HG02885 (cell line): ENCODE results near the gene TBC1D10A.

Source experiments
- ATAC-seq: cut with Tn5 transposase; IDR thresholded peaks from one replicate; pipeline ENCODE4 v1.9.1; 2021; ENCODE audit warnings: mild to moderate bottlenecking; ENCODE audit not compliant: unreplicated experiment, poor library complexity

The TBC1D10A gene

GRCh38 chr22:30305519-30305905 is 21.2 kb downstream of the TBC1D10A start:
- no peak for ATAC-seq

- no peak for ATAC-seq
Measured at GRCh38 chr22:30304495-30305244, 22.1 kb downstream of the TBC1D10A start.

DNA sequence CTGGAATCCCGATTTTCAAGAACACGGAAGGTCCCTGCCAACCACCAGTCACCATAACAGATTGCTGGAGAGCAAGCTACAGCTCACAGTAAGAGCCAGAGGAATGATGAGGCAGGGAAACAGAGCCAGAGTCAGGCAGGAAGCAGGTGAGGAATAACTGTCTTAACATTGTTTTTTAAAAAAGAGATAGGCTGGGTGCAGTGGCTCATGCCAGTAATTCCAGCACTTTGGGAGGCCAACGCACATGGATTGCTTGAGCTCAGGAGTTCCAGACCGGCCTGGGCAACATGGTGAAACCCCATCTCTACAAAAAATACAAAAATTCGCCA is 24.0 kb downstream of the TBC1D10A start:
- ATAC-seq, result no peak

GRCh38 chr22:30301995-30302809 is 24.5 kb downstream of the TBC1D10A start:
- ATAC-seq, result no peak

DNA sequence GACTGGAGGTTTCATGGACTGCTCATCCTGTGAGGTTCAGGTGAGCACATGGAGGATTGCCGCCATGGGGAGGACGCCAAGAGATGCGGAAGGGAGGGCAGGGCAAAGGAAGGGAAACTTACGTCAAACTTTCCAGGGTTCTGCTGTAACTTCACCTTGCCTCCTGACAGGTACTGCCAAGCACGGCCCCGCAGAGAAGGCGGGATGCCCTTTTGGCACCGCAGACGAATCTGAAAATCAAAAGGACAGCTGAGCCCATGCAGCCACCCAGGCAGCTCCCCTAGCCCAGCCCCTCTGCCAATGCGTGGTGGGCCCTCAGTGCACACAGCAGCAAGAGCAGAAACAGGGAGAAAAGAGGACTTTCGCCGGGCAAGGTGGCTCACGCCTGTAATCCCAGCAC is 27.4 kb downstream of the TBC1D10A start:
- ATAC-seq, result no peak

- ATAC-seq, result no peak
Measured at GRCh38 chr22:30297991-30298701, 28.6 kb downstream of the TBC1D10A start.

GRCh38 chr22:30297276-30297990 is 29.3 kb downstream of the TBC1D10A start:
- ATAC-seq, result no peak

GRCh38 chr22:30296833-30297232 is 29.9 kb downstream of the TBC1D10A start:
- ATAC-seq, result no peak

DNA sequence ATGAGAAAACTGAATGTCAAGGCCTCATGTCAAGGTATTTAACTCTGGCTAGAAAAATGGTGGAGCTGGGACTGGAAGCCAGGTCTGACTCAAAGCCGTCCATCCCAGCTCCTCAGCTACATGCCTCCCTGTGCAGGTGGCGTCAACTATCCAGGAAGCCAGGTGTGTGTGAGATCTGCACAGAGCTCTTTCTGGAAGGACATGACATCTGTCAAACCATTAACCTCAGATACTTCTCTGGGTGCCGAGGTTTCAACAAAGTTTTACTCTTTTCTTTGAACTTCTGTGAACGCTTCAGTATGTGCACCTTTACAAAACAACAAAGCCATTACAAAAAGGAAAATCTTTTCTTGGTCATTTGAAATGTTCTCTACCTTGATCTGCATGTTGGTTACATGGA is 30.4 kb downstream of the TBC1D10A start:
- no peak for ATAC-seq

DNA sequence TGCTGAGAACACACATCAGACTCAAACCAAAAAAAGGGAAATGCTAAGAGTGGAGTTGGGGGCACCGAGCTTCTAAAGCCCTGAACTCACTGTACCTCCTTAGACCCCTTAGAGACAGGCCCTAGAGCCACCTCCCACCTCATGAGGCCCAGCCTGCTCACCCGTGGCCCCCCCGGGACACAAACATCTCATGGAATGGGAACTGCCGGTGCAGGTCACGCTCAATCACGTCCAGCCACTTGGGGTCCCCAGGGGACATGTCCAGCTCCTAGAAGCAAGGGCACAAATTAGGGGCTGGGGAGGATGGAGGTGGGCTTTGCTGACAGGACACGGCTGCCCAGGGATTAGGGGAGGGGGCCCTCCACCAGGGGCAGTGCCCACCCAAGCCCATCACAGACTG is 31.2 kb downstream of the TBC1D10A start:
- no peak for ATAC-seq

- ATAC-seq, result no peak
Measured at GRCh38 chr22:30294830-30295229, 31.9 kb downstream of the TBC1D10A start.

DNA sequence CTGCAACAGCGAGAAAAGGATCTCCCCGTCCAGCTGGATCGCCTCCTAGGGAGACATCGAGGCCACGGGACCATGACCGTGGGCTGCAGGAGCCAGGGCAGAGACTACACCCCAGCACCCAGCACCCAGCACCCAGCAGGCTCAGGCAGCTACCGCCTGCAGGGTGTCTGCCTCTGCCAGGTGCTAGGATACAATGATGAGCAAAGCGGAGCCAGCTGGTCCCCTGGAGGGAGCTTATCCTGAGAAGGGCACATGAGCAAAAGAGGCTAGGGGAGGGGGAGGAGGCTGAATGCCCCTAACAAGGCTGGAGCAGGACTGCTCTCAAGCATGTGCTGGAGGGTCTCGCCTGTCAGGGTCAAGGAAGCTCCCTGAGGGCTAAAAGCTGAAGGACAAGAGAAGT is 32.7 kb downstream of the TBC1D10A start:
- no peak for ATAC-seq

- no peak for ATAC-seq
Measured at GRCh38 chr22:30293026-30293425, 33.7 kb downstream of the TBC1D10A start.

DNA sequence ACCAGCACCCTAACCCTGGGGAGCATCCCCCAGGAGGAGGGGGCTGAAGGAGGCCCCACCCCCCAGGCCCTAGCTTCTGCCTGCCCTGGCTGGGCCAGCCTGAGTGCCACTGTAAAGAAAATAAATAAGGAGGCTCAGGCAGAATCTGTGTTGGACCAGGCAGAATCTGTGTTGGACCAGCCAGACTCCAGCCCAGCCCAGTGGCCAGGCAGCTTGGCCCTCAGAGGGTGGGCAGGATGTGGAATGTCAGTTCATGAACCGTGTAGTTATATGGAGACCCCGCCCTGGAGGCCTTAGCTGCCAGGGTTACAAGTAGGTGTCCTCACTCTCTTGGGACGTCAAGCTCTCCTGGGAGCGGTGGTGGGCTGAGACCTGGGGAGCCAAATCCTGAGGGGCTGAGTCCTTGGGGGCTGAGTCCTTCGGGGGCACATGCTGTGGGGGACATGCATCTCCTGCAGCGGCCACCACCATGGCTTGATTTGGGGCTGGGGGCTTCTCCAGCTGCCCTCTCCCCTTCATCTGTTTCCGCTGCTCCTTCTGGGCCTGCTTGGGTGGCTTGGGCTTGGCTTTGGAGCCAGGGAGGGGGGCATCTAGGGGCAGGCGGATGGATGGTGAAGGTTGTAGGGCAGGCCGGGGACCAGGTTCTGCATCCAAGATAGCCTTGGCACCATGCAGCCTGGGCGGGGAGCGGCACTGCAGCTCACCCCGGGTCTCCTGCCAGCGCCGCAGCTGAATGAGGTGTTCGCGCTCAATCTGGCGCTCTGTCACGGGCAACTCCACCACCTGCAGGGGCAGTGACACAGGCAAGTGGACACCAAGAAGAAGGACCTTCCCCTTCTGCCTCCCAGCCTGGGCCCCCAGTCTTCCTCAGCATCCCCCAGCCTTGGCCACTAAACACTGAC is 34.4 kb downstream of the TBC1D10A start:
- no peak for ATAC-seq

DNA sequence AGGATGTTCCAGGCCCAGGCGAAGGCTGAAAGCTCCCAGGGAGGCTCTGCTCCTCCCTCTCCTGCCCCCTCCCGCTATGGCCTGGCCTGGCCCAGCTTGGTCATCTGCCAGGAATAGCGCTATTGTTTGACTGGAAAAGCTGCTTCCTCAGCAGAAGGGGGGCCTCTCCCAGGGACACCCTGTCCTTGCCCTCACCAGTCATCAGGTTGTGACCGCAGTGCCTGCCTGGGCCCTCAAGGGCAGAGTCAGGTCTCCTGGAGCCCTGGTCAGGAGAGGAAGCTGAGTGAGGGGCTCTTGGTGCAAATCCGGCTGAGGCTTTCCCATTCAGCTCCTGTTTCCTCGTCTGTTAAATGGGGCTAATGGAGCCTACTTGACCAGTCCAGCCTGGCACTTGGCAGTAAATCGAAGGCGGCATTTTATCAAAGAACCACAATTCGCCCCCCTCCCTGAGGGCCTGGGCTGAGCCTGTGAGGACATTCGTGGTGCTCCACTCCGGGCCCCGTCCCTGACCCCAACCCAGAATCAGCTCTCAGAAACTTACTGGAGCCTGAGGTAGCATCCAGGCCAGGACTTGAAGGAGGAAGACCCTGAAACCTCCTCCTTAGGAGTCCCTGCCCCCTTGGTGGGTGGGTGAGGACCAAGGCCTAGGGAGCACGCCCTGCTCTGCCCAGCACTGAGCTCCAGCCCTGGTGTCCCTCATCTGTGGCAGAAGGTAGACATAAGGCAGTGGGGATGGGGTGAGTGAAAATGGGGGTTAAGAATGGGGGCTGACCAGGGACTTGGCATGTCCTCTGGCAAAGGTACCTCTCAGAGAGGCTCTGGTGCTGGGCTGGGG is 35.5 kb downstream of the TBC1D10A start:
- ATAC-seq, result no peak

DNA sequence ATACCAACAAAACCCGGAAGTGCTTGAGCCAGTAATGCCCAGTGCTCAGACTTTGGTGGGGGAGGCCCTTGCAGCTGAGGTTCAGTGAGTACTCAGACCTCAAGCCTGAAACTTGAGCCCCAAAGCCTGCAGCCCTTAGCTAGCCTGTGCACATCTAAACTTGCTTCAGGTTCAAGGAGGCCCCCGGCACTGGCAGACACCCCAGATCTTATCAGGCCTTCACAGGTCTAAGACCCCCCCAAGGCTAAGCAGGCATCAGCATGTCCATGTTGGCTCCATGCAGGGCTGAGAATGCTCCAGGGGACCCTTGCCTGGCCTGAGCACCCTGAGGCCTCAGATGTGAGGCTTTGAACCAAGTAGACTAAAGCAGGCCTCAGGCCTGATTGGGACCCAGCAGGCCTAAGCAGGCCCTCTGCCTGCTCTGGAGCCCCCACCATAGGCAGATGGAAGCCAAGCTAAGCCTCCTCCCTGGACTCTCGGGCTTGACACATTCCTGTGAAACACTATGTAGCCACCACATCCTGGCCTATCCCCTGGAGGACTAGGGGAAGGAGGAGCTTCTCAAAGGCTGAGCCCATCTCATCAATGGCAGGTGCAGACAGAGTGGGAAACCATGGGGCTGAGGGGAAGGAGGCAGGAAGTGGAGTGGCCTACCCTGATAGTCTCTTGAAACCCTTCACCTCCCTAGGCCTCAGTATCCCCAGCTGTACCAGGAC is 36.2 kb downstream of the TBC1D10A start:
- no peak for ATAC-seq

GRCh38 chr22:30289980-30290313 is 36.8 kb downstream of the TBC1D10A start:
- ATAC-seq, result peak; percentile 23
